RWPE1 (cell line): Measurements from ENCODE around the gene NPPC.
A peak's percentile ranks its signal among the peaks of the same experiment; 100 is the strongest.

ENCODE experiments used
- CTCF ChIA-PET: fragments of 350-600 bp; sonication (Branson Sonifier 250); formaldehyde crosslinking; extraction: SDS; loops from one replicate; lab custom pipeline; 2021; lab: Yijun Ruan, JAX
- POLR2A ChIA-PET: fragments of 400-600 bp; formaldehyde crosslinking; extraction: SDS; loops from one replicate; lab custom pipeline; 2020; ENCODE audit warnings: antibody characterized with exemption; ENCODE audit not compliant: low non-redundant PET; lab: Yijun Ruan, JAX
- DNase-seq: peaks from one replicate; pipeline ENCODE4 v3.0.0; 2012; ENCODE audit warnings: low spot score
- H3K27ac ChIP-seq: fragments of 450-650 bp; 2 replicates; pipeline ENCODE4 v1.5.1; 2017
- CTCF ChIP-seq: fragments of 450-650 bp; conservative IDR thresholded peaks from 2 replicates; pipeline ENCODE4 v1.5.1; 2017; ENCODE audit warnings: low read depth, mild to moderate bottlenecking

Gene NPPC

GRCh38 chr2:231902598-231902997 is 23.6 kb downstream of the NPPC start:
- TF ChIP-seq CTCF, result no peak
- H3K27ac ChIP-seq, result no peak overlapping the region
- POLR2A ChIA-PET, result no interaction called here
- CTCF ChIA-PET, result interaction anchor here (0.5 to 0.6 kb wide), 2 partner anchors 222 to 542 kb away, joined by 4 read pairs; no protein-coding TSS in a partner anchor
- DNase-seq, result no peak

DNA sequence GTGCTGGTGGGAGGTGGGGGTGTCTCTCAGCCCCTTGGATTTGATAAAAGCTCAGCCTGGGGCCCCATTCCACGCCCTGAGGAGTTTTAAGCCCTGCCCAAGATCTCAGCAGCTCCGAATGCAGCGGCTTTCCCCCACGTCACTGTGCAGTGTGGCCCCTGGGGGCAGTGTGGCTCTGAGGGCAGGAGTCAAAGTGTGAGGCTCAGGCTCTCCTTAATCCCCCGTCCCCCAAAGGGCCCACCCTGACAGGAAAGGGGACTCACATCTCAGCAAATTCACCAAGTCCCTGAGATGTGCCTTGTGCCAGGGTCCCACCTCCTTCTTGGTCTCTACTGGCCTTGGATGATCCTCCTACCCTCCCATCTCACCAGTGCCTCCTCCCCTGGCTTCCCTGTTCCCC is 25.2 kb downstream of the NPPC start:
- H3K27ac ChIP-seq, result no peak overlapping the region
- CTCF ChIA-PET, result interaction anchor here (0.5 to 2.0 kb wide), 6 partner anchors 17 to 608 kb away, joined by 3 to 8 read pairs (median 6); partner anchors contain the start of gene NPPC
- POLR2A ChIA-PET, result interaction anchor here (0.6 kb wide), 1 partner anchor 19 kb away, joined by 6 read pairs; no protein-coding TSS in a partner anchor
- no peak for DNase-seq
- TF ChIP-seq CTCF, result no peak

DNA sequence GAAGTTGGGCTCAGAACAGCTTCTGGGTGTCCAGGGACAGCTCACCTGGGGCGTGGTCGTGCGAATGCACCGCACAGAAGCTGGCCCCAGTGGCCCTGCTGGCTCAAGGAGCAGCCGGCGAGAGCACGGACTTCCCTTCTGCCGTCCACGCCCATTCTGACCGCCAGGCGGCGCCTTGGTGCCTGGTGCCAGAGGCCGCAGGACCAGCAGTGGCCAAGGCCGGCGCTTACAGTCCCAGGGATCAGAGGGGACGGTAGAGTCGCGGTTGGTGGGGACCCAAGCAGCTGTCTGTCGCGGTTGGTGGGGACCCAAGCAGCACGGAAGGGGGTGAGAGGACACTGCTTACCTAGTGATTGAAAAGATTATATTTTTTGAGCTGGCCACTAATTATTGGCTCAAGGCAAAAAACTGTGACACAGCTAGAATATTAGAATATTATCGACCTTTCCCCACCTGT is 25.7 kb downstream of the NPPC start:
- POLR2A ChIA-PET, result interaction anchor here (0.6 kb wide), 1 partner anchor 19 kb away, joined by 6 read pairs; no protein-coding TSS in a partner anchor
- no peak overlapping the region for H3K27ac ChIP-seq
- peak; percentile 33 for TF ChIP-seq CTCF
- DNase-seq, result no peak
- CTCF ChIA-PET, result interaction anchor here (0.5 to 2.0 kb wide), 7 partner anchors 16 to 733 kb away, joined by 3 to 8 read pairs (median 4); partner anchors contain the start of gene EFHD1

GRCh38 chr2:231894566-231895380 is 31.4 kb downstream of the NPPC start:
- DNase-seq, result no peak
- ChIA-PET POLR2A (no interaction called here), CTCF (no interaction called here)
- no peak for TF ChIP-seq CTCF
- no peak overlapping the region for H3K27ac ChIP-seq

DNA sequence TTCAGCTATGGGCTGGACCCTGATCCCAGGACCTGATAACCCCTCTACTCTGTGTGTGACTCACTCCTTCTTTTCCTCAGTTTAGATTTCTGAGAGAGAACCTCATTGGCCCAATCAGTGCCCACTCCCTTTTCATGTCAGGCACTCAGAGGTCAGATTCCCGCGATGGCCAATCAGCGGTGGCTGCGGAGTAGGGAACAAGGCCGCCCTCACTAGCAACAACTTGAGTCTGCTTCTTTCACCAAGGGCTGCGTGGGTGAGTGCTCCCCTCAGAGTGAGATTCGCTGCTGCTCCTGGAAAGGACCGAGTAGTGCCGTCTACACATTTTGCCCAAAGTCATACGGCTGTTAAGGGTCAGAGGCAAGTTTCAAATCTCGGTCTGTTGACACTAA is 34.7 kb downstream of the NPPC start:
- POLR2A ChIA-PET, result no interaction called here
- no peak for TF ChIP-seq CTCF
- no peak overlapping the region for H3K27ac ChIP-seq
- CTCF ChIA-PET, result no interaction called here
- no peak for DNase-seq

GRCh38 chr2:231890896-231891513 is 35.2 kb downstream of the NPPC start:
- no peak for DNase-seq
- ChIA-PET CTCF (interaction anchor here (0.7 kb wide), 1 partner anchor 784 kb away, joined by 8 read pairs; no protein-coding TSS in a partner anchor), POLR2A (interaction anchor here (0.6 kb wide), 1 partner anchor 399 kb away, joined by 4 read pairs; no protein-coding TSS in a partner anchor)
- H3K27ac ChIP-seq, result no peak overlapping the region
- TF ChIP-seq CTCF, result no peak
